H9 (cell line): ENCODE data around the gene NDOR1. TPM values are rescaled to one million over a fixed set of nuclear protein-coding genes. Genes with fewer than 3 reads are reported as not detected.

ENCODE experiments used
- DNase-seq: peaks from one replicate; pipeline ENCODE4 v3.0.0-alpha.2; 2017
- H2AFZ ChIP-seq: one replicate; pipeline ENCODE4 v1.6.1; 2013; ENCODE audit warnings: mild to moderate bottlenecking, low read length, control low read depth, moderate library complexity
- H2AK5ac ChIP-seq: 2 replicates; pipeline ENCODE4 v1.6.1; 2013; ENCODE audit warnings: low read length, control low read depth, mixed read lengths; ENCODE audit not compliant: insufficient read length
- H2BK120ac ChIP-seq: one replicate; pipeline ENCODE4 v1.6.1; 2013; ENCODE audit warnings: low read depth, mild to moderate bottlenecking, low read length, control low read depth, inconsistent platforms; ENCODE audit not compliant: poor library complexity, severe bottlenecking
- H2BK12ac ChIP-seq: 2 replicates; pipeline ENCODE4 v1.6.1; 2013; ENCODE audit warnings: low read length, control low read depth, mixed read lengths, low read depth; ENCODE audit not compliant: insufficient read length
- H2BK15ac ChIP-seq: 2 replicates; pipeline ENCODE4 v1.6.1; 2013; ENCODE audit warnings: low read depth, low read length, control low read depth
- H2BK20ac ChIP-seq: one replicate; pipeline ENCODE4 v1.6.1; 2013; ENCODE audit warnings: low read depth, mild to moderate bottlenecking, low read length, control low read depth, inconsistent platforms; ENCODE audit not compliant: poor library complexity, severe bottlenecking
- H2BK5ac ChIP-seq: 2 replicates; pipeline ENCODE4 v1.6.1; 2013; ENCODE audit warnings: low read length, control low read depth, mixed read lengths; ENCODE audit not compliant: insufficient read length
- H3K14ac ChIP-seq: 2 replicates; pipeline ENCODE4 v1.6.1; 2013; ENCODE audit warnings: low read length, control low read depth; ENCODE audit not compliant: insufficient read depth
- H3K18ac ChIP-seq: 2 replicates; pipeline ENCODE4 v1.6.1; 2013; ENCODE audit warnings: low read depth, mild to moderate bottlenecking, mixed read lengths, low read length, control low read depth; ENCODE audit not compliant: insufficient read length
- H3K23ac ChIP-seq: 2 replicates; pipeline ENCODE4 v1.6.1; 2013; ENCODE audit warnings: low read length, control low read depth, mixed read lengths, low read depth; ENCODE audit not compliant: insufficient read length
- H3K23me2 ChIP-seq: 2 replicates; pipeline ENCODE4 v1.6.1; 2013; ENCODE audit warnings: low read depth, mild to moderate bottlenecking, mixed read lengths, low read length, control low read depth; ENCODE audit not compliant: insufficient read length, poor library complexity, severe bottlenecking
- H3K27ac ChIP-seq: 2 replicates; pipeline ENCODE4 v1.5.1; 2013; ENCODE audit warnings: low read length, control low read depth, mixed read lengths, low read depth; ENCODE audit not compliant: insufficient read length
- H3K27me3 ChIP-seq: 2 replicates; pipeline ENCODE4 v1.6.1; 2013; ENCODE audit warnings: low read length, control low read depth, inconsistent platforms; ENCODE audit not compliant: insufficient read depth
- H3K4ac ChIP-seq: 2 replicates; pipeline ENCODE4 v1.6.1; 2013; ENCODE audit warnings: low read depth, mild to moderate bottlenecking, control low read depth, inconsistent platforms, low read length, moderate library complexity
- H3K4me1 ChIP-seq: 2 replicates; pipeline ENCODE4 v1.6.1; 2013; ENCODE audit warnings: low read length, control low read depth, inconsistent platforms; ENCODE audit not compliant: insufficient read depth
- H3K4me2 ChIP-seq: 2 replicates; pipeline ENCODE4 v1.6.1; 2013; ENCODE audit warnings: low read length, control low read depth, mixed read lengths; ENCODE audit not compliant: insufficient read length, insufficient read depth
- H3K56ac ChIP-seq: 2 replicates; pipeline ENCODE4 v1.6.1; 2013; ENCODE audit warnings: low read depth, mild to moderate bottlenecking, mixed read lengths, low read length, control low read depth; ENCODE audit not compliant: insufficient read length
- H3K79me1 ChIP-seq: 2 replicates; pipeline ENCODE4 v1.6.1; 2013; ENCODE audit warnings: low read depth, mild to moderate bottlenecking, moderate library complexity, low read length, control low read depth, inconsistent platforms; ENCODE audit not compliant: insufficient read depth, poor library complexity, severe bottlenecking
- H3K79me2 ChIP-seq: 2 replicates; pipeline ENCODE4 v1.6.1; 2013; ENCODE audit warnings: low read length, control low read depth, inconsistent platforms; ENCODE audit not compliant: insufficient read depth
- H3K9ac ChIP-seq: 2 replicates; pipeline ENCODE4 v1.6.1; 2013; ENCODE audit warnings: low read length, control low read depth, mixed read lengths; ENCODE audit not compliant: insufficient read length; ENCODE audit errors: extremely low read depth
- H3K9me3 ChIP-seq: one replicate; pipeline ENCODE4 v1.6.1; 2013; ENCODE audit warnings: low read depth, low read length, inconsistent platforms; ENCODE audit not compliant: control insufficient read depth
- H3T11ph ChIP-seq: one replicate; pipeline ENCODE4 v1.6.1; 2013; ENCODE audit warnings: mild to moderate bottlenecking, low read length, control low read depth, inconsistent platforms
- H4K20me1 ChIP-seq: one replicate; pipeline ENCODE4 v1.6.1; 2013; ENCODE audit not compliant: control insufficient read depth, insufficient read length, insufficient read depth
- H4K5ac ChIP-seq: 2 replicates; pipeline ENCODE4 v1.6.1; 2013; ENCODE audit warnings: low read depth, mild to moderate bottlenecking, mixed read lengths, low read length, control low read depth; ENCODE audit not compliant: insufficient read length
- H4K8ac ChIP-seq: replicated peaks from 2 replicates; pipeline ENCODE4 v1.6.1; 2013; ENCODE audit warnings: low read length, control low read depth, mixed read lengths, low read depth; ENCODE audit not compliant: insufficient read length
- H4K91ac ChIP-seq: 2 replicates; pipeline ENCODE4 v1.6.1; 2013; ENCODE audit warnings: low read depth, mild to moderate bottlenecking, moderate library complexity, mixed read lengths, low read length, control low read depth; ENCODE audit not compliant: insufficient read length
- H3K27ac Mint-ChIP-seq, 3 experiments: 2 replicates in 2 of 3; 3 replicates in 1 of 3; pipeline ENCODE4 v1.8.0; 2020 to 2021; ENCODE audit warnings: mixed read lengths in 3 of 3, mild to moderate bottlenecking in 1 of 3, moderate library complexity in 1 of 3
- H3K27me3 Mint-ChIP-seq: 2 replicates; pipeline ENCODE4 v1.8.0; 2021; ENCODE audit warnings: low read depth, mild to moderate bottlenecking, moderate library complexity, mixed read lengths
- H3K36me3 Mint-ChIP-seq, 3 experiments: 2 replicates in 2 of 3; 3 replicates in 1 of 3; pipeline ENCODE4 v1.8.0; 2020 to 2021; ENCODE audit warnings: low read depth in 3 of 3, mixed read lengths in 3 of 3; ENCODE audit not compliant: insufficient read depth in 1 of 3
- H3K4me1 Mint-ChIP-seq, 2 experiments: 2 replicates each; pipeline ENCODE4 v1.8.0; 2020; ENCODE audit warnings: mixed read lengths in 2 of 2
- H3K4me3 Mint-ChIP-seq, 2 experiments: 2 replicates in 1 of 2; 3 replicates in 1 of 2; pipeline ENCODE4 v1.8.0; 2020 to 2021; ENCODE audit warnings: mild to moderate bottlenecking in 2 of 2, mixed read lengths in 2 of 2, moderate library complexity in 1 of 2
- H3K9me3 Mint-ChIP-seq, 2 experiments: 2 replicates in 1 of 2; 3 replicates in 1 of 2; pipeline ENCODE4 v1.8.0; 2020; ENCODE audit warnings: mild to moderate bottlenecking in 2 of 2, mixed read lengths in 2 of 2, moderate library complexity in 1 of 2
- whole genome bisulfite sequencing: extraction: QIAGEN DNeasy Blood & Tissue Kit; methylation state at CpG from one replicate; pipeline ENCODE4 v1.1.7; 2013; ENCODE audit warnings: missing lambda C conversion rate, low lambda C conversion rate, mixed read lengths; ENCODE audit not compliant: insufficient read length; ENCODE audit errors: extremely low coverage; 5-methylcytosine and 5-hydroxymethylcytosine counted together
- long read RNA-seq: library from polyadenylated mRNA; unstranded; transcript quantifications from one replicate; pipeline ENCODE4 v2.0.0, GENCODE V29; 2020
- total RNA-seq: library from RNA; stranded (reverse); gene quantifications from 2 replicates; pipeline ENCODE4 v1.2.1, GENCODE V29; 2021
- TF ChIP-seq, protein P1 (sequence below): fragments of 200-600 bp; sonication (generic); conservative IDR thresholded peaks from 3 replicates; pipeline ENCODE4 v1.8.0; 2021; ENCODE audit warnings: antibody characterized with exemption, mild to moderate bottlenecking

Gene NDOR1
- 44.1 and 45.3 TPM in 2 replicates for total RNA-seq
- long read RNA-seq, transcript NDOR1-201 (14 exons, 1,794 nt) = major isoform, 17 of 77 reads
- long read RNA-seq, partial matches to known transcripts = 12 of 77 reads
- long read RNA-seq, other reads (novel, unspliced or antisense) = 47 of 77 reads

GRCh38 chr9:137205126-137206069 lies at the start of gene NDOR1, which contains the start of gene TMEM203:
TSS of gene NDOR1 (plus strand) at chr9:137205700. CDS start at chr9:137205778, 78 bp downstream.
TSS of gene TMEM203 (minus strand) at chr9:137205648. CDS start at chr9:137205414, 234 bp downstream.
- WGBS = no CpG with 5 or more reads among the region's 98 CpGs
- TF ChIP-seq, protein P1, sequence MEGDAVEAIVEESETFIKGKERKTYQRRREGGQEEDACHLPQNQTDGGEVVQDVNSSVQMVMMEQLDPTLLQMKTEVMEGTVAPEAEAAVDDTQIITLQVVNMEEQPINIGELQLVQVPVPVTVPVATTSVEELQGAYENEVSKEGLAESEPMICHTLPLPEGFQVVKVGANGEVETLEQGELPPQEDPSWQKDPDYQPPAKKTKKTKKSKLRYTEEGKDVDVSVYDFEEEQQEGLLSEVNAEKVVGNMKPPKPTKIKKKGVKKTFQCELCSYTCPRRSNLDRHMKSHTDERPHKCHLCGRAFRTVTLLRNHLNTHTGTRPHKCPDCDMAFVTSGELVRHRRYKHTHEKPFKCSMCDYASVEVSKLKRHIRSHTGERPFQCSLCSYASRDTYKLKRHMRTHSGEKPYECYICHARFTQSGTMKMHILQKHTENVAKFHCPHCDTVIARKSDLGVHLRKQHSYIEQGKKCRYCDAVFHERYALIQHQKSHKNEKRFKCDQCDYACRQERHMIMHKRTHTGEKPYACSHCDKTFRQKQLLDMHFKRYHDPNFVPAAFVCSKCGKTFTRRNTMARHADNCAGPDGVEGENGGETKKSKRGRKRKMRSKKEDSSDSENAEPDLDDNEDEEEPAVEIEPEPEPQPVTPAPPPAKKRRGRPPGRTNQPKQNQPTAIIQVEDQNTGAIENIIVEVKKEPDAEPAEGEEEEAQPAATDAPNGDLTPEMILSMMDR = no peak
- peak within 1 kb of the TSS; percentile 93 to 99 for H3K4me3 Mint-ChIP-seq

More at GRCh38 chr9:137205126-137206069, at the start of gene NDOR1, which contains the start of gene TMEM203:
- peaks cover 8% of the 10 kb centered on the region for H3K23me2 ChIP-seq
- H3K14ac ChIP-seq = no peak within 1 kb of the TSS; the same call in 1 of the 2 replicates
- peaks cover 13% of the 10 kb centered on the region; the same call in 1 of the 2 replicates for H3K79me2 ChIP-seq
- no peak within 1 kb of the TSS for H2BK12ac ChIP-seq
- no peak within 1 kb of the TSS for H2AFZ ChIP-seq
- H3T11ph ChIP-seq = no peak within 1 kb of the TSS
- no peak within 1 kb of the TSS for H2AK5ac ChIP-seq
- peaks cover 19% of the 10 kb centered on the region for H3K79me1 ChIP-seq
- H3K27ac Mint-ChIP-seq = peak within 1 kb of the TSS; percentile 88 to 97 (median 97); a peak in 6 of 7 replicates
- H4K91ac ChIP-seq = no peak within 1 kb of the TSS
- no peak within 1 kb of the TSS for H3K4ac ChIP-seq
- no peaks in the 10 kb centered on the region for H3K9me3 Mint-ChIP-seq
- H3K36me3 Mint-ChIP-seq = peaks cover 8 to 39% (median 30%) of the 10 kb centered on the region in 3 experiments
- no peaks in the 10 kb centered on the region for H3K9me3 ChIP-seq
- H2BK120ac ChIP-seq = no peak within 1 kb of the TSS
- H3K56ac ChIP-seq = no peak within 1 kb of the TSS
- no peak within 1 kb of the TSS for H2BK5ac ChIP-seq
- no peak within 1 kb of the TSS for H3K23ac ChIP-seq
- H3K4me2 ChIP-seq = peak within 1 kb of the TSS; percentile 91
- H3K27ac ChIP-seq = no peak within 1 kb of the TSS
- no peaks in the 10 kb centered on the region; the same call in 1 of the 2 replicates for H3K4me1 ChIP-seq
- no peak within 1 kb of the TSS for H3K18ac ChIP-seq
- no peaks in the 10 kb centered on the region for H3K27me3 ChIP-seq
- H4K8ac ChIP-seq = no peak within 1 kb of the TSS
- H2BK15ac ChIP-seq = no peak within 1 kb of the TSS
- no peak within 1 kb of the TSS for H2BK20ac ChIP-seq
- H3K9ac ChIP-seq = peak within 1 kb of the TSS; percentile 84
- H3K27me3 Mint-ChIP-seq = no peaks in the 10 kb centered on the region
- no peaks in the 10 kb centered on the region for H4K20me1 ChIP-seq
- peaks cover 25 to 33% of the 10 kb centered on the region in 2 experiments for H3K4me1 Mint-ChIP-seq
- DNase-seq = peak; percentile 89
- no peak within 1 kb of the TSS for H4K5ac ChIP-seq
